Tibial nerve (tissue), 4 donors: Measurements from ENCODE around the gene EIF3L. TPM values are rescaled to one million over a fixed set of nuclear protein-coding genes. Genes with fewer than 3 reads are reported as not detected.

Experiments
- DNase-seq, 2 donors: peaks; one replicate each; pipeline ENCODE4 v3.0.0-alpha.2; 2019; ENCODE audit warnings: low spot score in 2 of 2
- H3K27ac ChIP-seq, 4 donors: fragments of 200-600 bp; sonication (generic) in 3 of 4; one replicate each; pipeline ENCODE4 v1.5.1; 2017 to 2019; ENCODE audit warnings: mild to moderate bottlenecking in 1 of 4
- H3K27me3 ChIP-seq, 2 donors: fragments of 200-600 bp; sonication (generic) in 1 of 2; one replicate each; pipeline versions ENCODE4 v1.5.1 to v1.6.0; 2017 to 2019
- H3K36me3 ChIP-seq, 3 donors: fragments of 200-600 bp; sonication (generic); one replicate each; pipeline ENCODE4 v1.5.1; 2018 to 2019
- H3K4me1 ChIP-seq, 4 donors: fragments of 200-600 bp; sonication (generic) in 3 of 4; one replicate each; pipeline ENCODE4 v1.5.1; 2017 to 2019
- H3K4me3 ChIP-seq, 4 donors: fragments of 200-600 bp; sonication (generic) in 3 of 4; one replicate each; pipeline ENCODE4 v1.5.1; 2017 to 2019; ENCODE audit warnings: mild to moderate bottlenecking in 1 of 4, moderate library complexity in 1 of 4
- H3K9me3 ChIP-seq, 4 donors: fragments of 200-600 bp; sonication (generic) in 3 of 4; one replicate each; pipeline ENCODE4 v1.5.1; 2017 to 2019
- CTCF ChIP-seq, 5 experiments: fragments of 200-600 bp in 3 of 5; fragments of 450-650 bp in 2 of 5; sonication (generic) in 3 of 5; IDR thresholded peaks; one replicate each; pipeline ENCODE4 v1.5.1; 2016 to 2019; ENCODE audit warnings: antibody characterized with exemption in 5 of 5, mild to moderate bottlenecking in 3 of 5, moderate library complexity in 2 of 5
- EP300 ChIP-seq, 2 donors: sonication (generic); formaldehyde crosslinking; IDR thresholded peaks; one replicate each; pipeline ENCODE4 v1.6.1; 2017; ENCODE audit warnings: antibody characterized with exemption in 2 of 2, mild to moderate bottlenecking in 1 of 2
- POLR2A ChIP-seq, 2 donors: fragments of 450-650 bp; IDR thresholded peaks; one replicate each; pipeline ENCODE4 v1.6.1; 2017; ENCODE audit warnings: antibody characterized with exemption in 2 of 2, mild to moderate bottlenecking in 2 of 2, moderate library complexity in 2 of 2
- WGBS, 2 donors: methylation state at CpG; one replicate each; pipeline ENCODE4 v1.1.5; 2018; 5-methylcytosine and 5-hydroxymethylcytosine counted together
- total RNA-seq, 4 donors: library from RNA; depleted of rRNA; stranded (reverse); fragments of >200 nt; gene quantifications; one replicate each; pipeline ENCODE4 v1.1.0, GENCODE V29; 2016

EIF3L gene
- total RNA-seq, 4 donors from 2014 or later: 271 to 291 (median 274) TPM

- 50 to 51% methylated on average over 3 of the region's 3 CpGs for WGBS, 2 donors
Measured at GRCh38 chr22:37896939-37897338, 47.7 kb downstream of the EIF3L start.

GRCh38 chr22:37897807-37898206, 48.6 kb downstream of the EIF3L start:
- DNase-seq: no peak
- TF ChIP-seq EP300 (IDR thresholded peaks at IDR 0.05): no peak
- TF ChIP-seq POLR2A (IDR thresholded peaks at IDR 0.05): no peak
- TF ChIP-seq CTCF (IDR thresholded peaks at IDR 0.05): no peak
- Histone ChIP-seq H3K36me3 (no peaks in the 10 kb centered on the region), H3K27me3 (no peaks in the 10 kb centered on the region), H3K27ac (peak overlapping the region in 3 of 4 donors; percentile 79 to 87 (median 79)), H3K4me3 (no peak overlapping the region), H3K9me3 (no peaks in the 10 kb centered on the region), H3K4me1 (peaks cover 0 to 64% (median 52%) of the 10 kb centered on the region in 4 donors)
- WGBS, 2 donors: 84 to 100% methylated on average over 2 of the region's 2 CpGs

More at GRCh38 chr22:37896939-37897338, 47.7 kb downstream of the EIF3L start:
- Histone ChIP-seq H3K36me3 (no peaks in the 10 kb centered on the region), H3K27ac (peak overlapping the region in 3 of 4 donors; percentile 79 to 87 (median 79)), H3K4me1 (peaks cover 0 to 72% (median 56%) of the 10 kb centered on the region in 4 donors), H3K27me3 (no peaks in the 10 kb centered on the region), H3K4me3 (no peak overlapping the region), H3K9me3 (no peaks in the 10 kb centered on the region)
- DNase-seq: no peak
- TF ChIP-seq POLR2A (IDR thresholded peaks at IDR 0.05) (no peak), EP300 (IDR thresholded peaks at IDR 0.05) (no peak), CTCF (IDR thresholded peaks at IDR 0.05) (no peak)

- Histone ChIP-seq H3K9me3 (no peaks in the 10 kb centered on the region), H3K27ac (peak overlapping the region in 3 of 4 donors; percentile 79 to 87 (median 79)), H3K36me3 (no peaks in the 10 kb centered on the region), H3K4me3 (no peak overlapping the region), H3K27me3 (no peaks in the 10 kb centered on the region), H3K4me1 (peaks cover 0 to 56% (median 45%) of the 10 kb centered on the region in 4 donors)
- WGBS, 2 donors: 42 to 54% methylated on average over 2 to 6 of the region's 9 CpGs
- no peak for TF ChIP-seq CTCF (IDR thresholded peaks at IDR 0.05)
- TF ChIP-seq EP300 (IDR thresholded peaks at IDR 0.05): peak in 1 of 2 donors; percentile 58
- no peak for TF ChIP-seq POLR2A (IDR thresholded peaks at IDR 0.05)
- no peak for DNase-seq
Measured at GRCh38 chr22:37898441-37899181, 49.4 kb downstream of the EIF3L start.

GRCh38 chr22:37904572-37905533, 55.6 kb downstream of the EIF3L start:
- H3K27ac ChIP-seq: peak overlapping the region; percentile 75 to 95 (median 85)
- no peaks in the 10 kb centered on the region for H3K27me3 ChIP-seq
- H3K4me3 ChIP-seq: peak overlapping the region in 1 of 4 donors; percentile 89
- H3K9me3 ChIP-seq: no peaks in the 10 kb centered on the region
- peaks cover 0 to 35% (median 16%) of the 10 kb centered on the region in 4 donors for H3K4me1 ChIP-seq
- 57 to 61% methylated on average over 10 of the region's 10 CpGs for WGBS, 2 donors
- H3K36me3 ChIP-seq: no peaks in the 10 kb centered on the region
- DNase-seq: peak in 1 of 2 donors; percentile 20
- TF ChIP-seq CTCF (IDR thresholded peaks at IDR 0.05) (no peak), EP300 (IDR thresholded peaks at IDR 0.05) (no peak), POLR2A (IDR thresholded peaks at IDR 0.05) (no peak)
